HG03442 (cell line): ENCODE results near the gene SUSD5.
A peak's percentile ranks its signal among the peaks of the same experiment; 100 is the strongest.

Experiments used
- ATAC-seq: cut with Tn5 transposase; IDR thresholded peaks from one replicate; pipeline ENCODE4 v1.9.1; 2021; ENCODE audit warnings: mild to moderate bottlenecking, moderate library complexity; ENCODE audit not compliant: unreplicated experiment

Gene SUSD5

GRCh38 chr3:33153782-33154181, 64.8 kb downstream of the SUSD5 start:
- no peak for ATAC-seq

DNA sequence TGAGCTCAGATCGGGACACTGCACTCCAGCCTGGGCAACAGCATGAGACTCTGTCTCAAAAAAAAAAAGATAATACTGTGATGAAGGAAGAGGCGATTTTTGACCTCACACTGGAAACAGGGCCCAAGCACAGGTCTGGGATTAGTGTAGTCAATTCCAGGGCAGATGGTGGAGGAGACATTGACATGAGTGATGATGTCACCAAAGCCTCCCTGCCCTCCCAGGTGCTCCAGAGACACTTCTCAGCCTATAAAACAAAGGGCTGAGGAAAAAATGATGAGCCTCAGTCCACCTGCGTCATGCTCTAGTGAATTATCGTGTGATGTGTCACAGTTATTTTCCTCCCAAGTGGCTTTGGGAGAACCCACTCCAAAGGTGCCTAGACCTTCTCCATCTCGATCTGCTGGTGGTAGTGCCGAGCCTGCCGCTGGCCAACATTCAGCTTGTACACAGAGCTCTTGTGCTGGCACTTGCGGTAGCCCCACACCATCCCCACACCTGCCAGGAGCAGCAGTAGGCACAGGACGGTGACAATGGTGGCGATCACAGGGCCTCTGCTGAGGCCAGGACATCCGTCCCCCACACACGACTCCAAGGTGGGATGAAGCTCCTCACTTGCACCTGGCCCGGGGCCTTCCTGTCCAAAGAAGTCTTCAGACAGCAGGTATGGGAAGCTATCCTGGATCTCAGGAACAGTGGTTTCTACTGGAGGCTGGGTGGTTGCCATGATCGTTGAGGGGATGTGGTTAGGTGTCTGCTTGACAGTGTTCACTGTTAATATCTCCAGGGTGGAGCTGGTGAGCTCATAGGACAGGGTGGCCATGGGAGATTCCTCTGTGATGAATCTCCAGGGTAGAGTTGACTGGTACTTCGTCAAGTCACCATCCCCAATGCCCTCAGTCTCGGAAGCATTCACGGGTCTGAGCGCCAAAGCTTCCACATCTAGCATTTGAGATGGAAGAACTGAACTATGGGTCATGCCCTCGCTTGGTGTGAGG, 65.9 kb downstream of the SUSD5 start:
- no peak for ATAC-seq

- ATAC-seq = no peak
Measured at GRCh38 chr3:33149342-33149741, 69.3 kb downstream of the SUSD5 start.

DNA sequence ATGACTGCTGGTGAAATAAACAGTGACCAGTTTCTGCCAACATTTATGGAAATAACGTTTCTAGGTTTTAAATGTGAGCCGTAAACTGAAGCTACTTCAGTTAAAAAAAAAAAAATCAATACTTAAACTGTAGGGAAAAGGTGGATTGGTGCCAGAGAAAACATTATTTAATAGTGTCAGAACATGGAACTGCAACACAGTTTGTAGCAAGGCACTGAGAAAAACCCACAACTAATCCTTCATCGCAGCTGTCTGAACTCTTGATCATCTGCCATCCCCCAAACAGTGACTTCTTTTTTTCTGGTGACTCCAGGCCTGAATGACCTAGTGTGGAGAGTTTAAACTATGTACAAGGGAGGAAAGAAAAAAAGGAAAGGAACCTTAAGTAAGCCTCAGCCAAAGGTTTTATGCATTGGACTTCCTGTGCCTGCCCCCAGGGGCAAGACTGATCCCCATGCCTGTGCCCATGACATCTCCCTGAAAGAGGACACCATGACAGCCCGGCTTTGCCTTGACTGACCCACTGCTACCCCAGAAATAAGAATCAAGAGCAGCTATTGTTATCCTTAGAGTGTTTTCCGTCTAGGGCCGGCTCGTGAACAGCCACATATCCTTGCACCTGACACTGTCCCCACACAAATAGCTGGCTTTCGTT, 71.7 kb downstream of the SUSD5 start:
- no peak for ATAC-seq

- no peak for ATAC-seq
Measured at GRCh38 chr3:33145901-33146580, 72.6 kb downstream of the SUSD5 start.

DNA sequence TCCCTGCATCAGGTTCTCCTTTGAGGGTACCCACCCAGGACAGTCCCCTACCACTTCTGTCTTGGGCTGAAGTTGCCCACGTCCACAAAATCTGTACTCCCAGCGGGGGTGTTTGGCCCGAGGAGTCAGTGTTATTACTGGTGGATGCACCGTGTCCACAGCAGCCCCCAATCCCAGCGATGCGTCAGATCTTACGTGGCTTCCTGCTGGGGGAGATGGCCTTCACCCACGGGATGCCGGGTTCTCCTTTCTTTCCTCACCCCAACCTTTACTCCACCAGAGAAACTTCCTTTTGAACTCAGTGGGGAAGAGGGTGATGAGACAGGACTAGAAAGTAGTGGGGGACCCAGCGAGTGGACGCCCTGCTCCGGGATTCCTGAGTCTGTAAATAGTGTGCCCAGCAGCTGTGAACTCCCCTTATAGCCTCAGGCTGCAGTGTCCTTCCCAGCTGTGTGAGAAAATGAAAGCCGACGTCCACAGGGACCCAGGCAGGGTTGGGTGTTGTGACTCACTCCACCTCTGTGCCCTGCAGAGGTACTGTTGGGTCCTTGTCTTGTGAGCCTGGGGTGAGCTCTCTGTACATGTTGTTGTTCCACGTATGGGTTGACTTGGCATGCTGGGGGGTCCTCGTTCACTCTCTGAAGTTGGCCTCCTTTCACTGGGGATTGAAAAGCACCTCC, 73.2 kb downstream of the SUSD5 start:
- ATAC-seq = no peak

- ATAC-seq = no peak
Measured at GRCh38 chr3:33144433-33144832, 74.2 kb downstream of the SUSD5 start.

DNA sequence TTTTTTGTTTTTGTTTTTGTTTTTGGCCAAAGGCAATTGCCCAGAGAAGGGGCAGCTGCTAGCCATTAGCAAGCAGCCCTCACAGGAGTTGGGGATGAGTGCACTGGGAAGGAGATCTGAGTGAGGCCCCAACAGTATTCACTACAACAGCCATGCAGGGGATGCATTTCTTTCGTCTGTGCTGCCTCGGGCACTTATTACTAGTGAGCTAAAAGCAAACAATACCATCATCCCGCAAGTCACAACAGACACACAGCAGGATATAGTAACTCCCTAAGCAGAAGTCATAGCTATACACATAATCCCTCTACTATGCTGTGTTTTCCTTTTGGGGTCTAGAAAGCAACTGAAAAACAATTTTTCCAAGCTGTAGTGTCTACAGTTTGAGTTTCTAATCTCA, 77.6 kb downstream of the SUSD5 start:
- no peak for ATAC-seq

GRCh38 chr3:33139996-33140395, 78.6 kb downstream of the SUSD5 start:
- no peak for ATAC-seq

DNA sequence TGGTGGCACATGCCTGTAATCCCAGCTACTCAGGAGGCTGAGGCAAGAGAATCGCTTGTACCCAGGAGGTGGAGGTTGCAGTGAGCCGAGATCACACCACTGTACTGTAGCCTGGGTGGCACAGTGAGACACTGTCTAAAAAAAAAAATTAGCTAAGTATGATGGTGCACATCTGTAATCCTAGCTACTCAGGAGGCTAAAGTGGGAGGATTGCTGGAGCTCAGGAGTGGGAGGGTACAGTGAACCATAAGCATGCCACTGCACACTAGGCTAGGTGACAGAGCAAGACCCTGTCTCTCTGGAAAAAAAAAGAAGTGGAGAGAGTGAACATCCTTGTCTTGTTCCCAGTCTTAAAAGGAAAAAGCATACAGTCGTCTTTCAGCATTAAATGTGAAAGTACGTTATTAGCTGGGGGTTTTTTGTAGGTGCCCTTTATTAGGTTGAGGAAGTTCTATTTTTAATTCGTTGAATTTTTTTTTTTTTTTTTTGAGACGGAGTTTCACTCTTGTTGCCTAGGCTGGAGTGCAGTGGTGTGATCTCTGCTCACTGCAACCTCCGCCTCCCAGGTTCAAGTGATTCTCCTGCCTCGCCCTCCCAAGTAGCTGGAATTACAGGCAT, 79.5 kb downstream of the SUSD5 start:
- peak; percentile 46 for ATAC-seq

- ATAC-seq = no peak
Measured at GRCh38 chr3:33137691-33138090, 80.9 kb downstream of the SUSD5 start.

- no peak for ATAC-seq
Measured at GRCh38 chr3:33134026-33134625, 84.5 kb downstream of the SUSD5 start.

- no peak for ATAC-seq
Measured at GRCh38 chr3:33132019-33132360, 86.6 kb downstream of the SUSD5 start.

GRCh38 chr3:33131331-33132018, 87.1 kb downstream of the SUSD5 start:
- peak; percentile 75 for ATAC-seq

DNA sequence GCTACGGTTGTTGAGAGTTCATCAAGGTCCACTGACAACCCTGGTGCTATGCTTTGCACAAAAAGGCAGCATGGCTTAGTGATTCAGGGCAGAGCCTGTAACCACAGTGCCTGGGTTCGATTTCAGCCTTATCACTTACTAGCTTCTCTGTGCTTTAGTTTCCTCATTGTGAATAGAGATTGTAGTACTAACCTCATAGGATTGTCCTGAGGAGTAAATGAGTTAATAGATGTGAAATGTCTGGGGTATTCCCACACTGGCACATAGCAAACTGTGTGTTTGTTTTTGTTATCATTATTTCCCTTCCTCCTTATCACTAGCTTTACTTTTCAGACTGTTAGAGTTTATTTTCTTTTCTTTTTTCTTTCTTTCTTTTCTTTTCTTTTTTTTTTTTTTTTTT, 88.5 kb downstream of the SUSD5 start:
- no peak for ATAC-seq

DNA sequence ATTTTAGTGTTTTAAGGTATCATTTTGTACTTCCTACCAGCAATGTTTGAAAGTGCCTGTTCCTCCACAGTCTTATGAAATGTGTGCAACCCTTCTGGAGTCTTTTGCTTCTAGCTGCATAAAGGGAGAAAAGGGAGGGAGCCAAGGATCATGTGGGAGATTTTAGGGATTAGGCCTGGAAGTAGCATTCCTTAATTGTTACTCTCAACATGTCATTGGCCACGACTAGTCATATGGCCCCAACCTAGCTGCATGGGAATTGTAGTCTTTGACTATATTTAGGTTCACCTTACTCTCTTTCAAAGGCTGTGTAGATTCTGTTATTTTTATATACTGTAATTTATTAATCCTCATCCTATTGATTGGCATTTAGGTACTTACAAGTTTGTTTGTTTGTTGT, 89.9 kb downstream of the SUSD5 start:
- ATAC-seq = no peak

DNA sequence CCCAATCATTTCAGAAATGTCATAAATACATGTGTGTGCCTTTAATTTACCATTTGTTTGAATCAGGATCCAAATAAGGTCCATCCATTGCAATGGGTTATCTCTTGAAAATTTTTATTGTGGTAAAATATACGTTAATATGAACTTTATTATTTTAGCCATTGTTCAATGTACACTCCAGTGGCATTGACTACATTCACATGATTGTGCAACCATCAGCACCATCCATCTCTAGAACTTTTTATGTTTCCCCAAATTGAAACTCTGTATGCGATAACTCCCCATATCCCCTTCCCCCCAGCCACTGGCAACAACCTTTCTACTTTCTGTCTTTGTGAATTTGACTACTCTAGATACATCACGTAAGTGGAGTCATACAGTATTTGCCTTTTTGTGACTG, 92.8 kb downstream of the SUSD5 start:
- no peak for ATAC-seq

DNA sequence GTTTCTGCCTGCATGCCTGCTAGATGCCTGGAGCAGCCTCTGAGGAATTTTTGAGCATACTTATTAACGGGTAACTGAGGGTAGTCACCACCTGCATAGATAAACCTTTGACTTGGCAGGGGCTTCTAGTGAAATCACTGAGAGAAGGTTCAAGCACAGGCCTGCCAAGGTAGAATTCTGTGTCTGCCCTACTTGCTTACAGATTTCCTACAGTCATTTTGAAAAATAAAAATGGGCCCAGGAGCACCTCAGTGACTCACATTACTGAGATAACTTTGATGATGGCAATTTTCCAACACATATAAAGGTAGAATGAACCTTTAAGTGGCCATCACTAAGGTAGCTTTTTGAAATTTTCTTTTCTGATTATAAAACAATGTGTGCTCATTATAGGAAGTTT, 94.0 kb downstream of the SUSD5 start:
- no peak for ATAC-seq

GRCh38 chr3:33122991-33123390, 95.6 kb downstream of the SUSD5 start:
- ATAC-seq = no peak

DNA sequence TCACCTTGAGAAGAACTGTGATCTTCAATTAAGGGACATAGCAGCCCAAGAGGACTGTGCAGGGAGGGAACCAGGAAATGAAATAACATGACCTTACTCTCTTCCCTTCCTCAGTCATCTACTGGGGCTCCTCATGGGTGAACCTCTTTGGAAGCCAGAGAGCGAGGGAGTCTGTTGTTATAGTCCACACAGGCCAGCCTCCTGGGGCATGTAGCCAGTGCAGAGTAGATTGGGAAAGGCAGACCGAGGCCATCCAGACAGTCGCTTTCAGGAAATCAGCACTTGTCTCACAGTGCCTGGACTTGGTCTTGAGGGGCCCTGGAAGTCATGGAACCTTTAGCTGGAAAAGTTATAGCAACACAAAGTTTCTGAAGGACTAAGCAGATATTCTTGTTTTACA, 98.7 kb downstream of the SUSD5 start:
- ATAC-seq = no peak
